DND-41 (cell line): ENCODE results near the gene POLR2J.

Source experiments
- ATAC-seq: fragments of 200-7000 bp; cut with Tn5 transposase; 3 replicates; pipeline ENCODE4 v1.9.1; 2021; ENCODE audit warnings: low read depth; ENCODE audit not compliant: insufficient read depth
- DNase-seq: peaks from one replicate; pipeline ENCODE4 v3.0.0-alpha.2; 2020
- H2AFZ ChIP-seq: 2 replicates; pipeline ENCODE4 v1.6.0; 2012; ENCODE audit warnings: low read depth, low read length
- H3K27ac ChIP-seq: 2 replicates; pipeline ENCODE4 v1.5.1; 2012; ENCODE audit warnings: low read length, inconsistent platforms
- H3K27me3 ChIP-seq: fragments of 200-600 bp; sonication (generic); 2 replicates; pipeline ENCODE4 v1.6.0; 2012; ENCODE audit warnings: low read length, mild to moderate bottlenecking, inconsistent platforms; ENCODE audit not compliant: insufficient read depth, poor library complexity
- H3K36me3 ChIP-seq: 2 replicates; pipeline ENCODE4 v1.5.1; 2012; ENCODE audit warnings: low read length, inconsistent platforms; ENCODE audit not compliant: insufficient read depth
- H3K4me1 ChIP-seq: 2 replicates; pipeline ENCODE4 v1.5.1; 2012; ENCODE audit warnings: mild to moderate bottlenecking, low read length; ENCODE audit not compliant: insufficient read depth
- H3K4me2 ChIP-seq: 2 replicates; pipeline ENCODE4 v1.6.0; 2012; ENCODE audit warnings: mild to moderate bottlenecking, moderate library complexity, low read length, inconsistent platforms; ENCODE audit not compliant: insufficient read depth
- H3K4me3 ChIP-seq, 2 experiments: fragments of 200-600 bp in 1 of 2; shearing (Covaris generic) in 1 of 2; 2 replicates each; pipeline ENCODE4 v1.5.1; 2012 to 2016; ENCODE audit warnings: inconsistent platforms in 2 of 2, low read length in 2 of 2, mild to moderate bottlenecking in 2 of 2, low read depth in 1 of 2, moderate library complexity in 1 of 2
- H3K79me2 ChIP-seq: 2 replicates; pipeline ENCODE4 v1.6.0; 2012; ENCODE audit warnings: low read length, inconsistent platforms; ENCODE audit not compliant: insufficient read depth
- H3K9ac ChIP-seq: 2 replicates; pipeline ENCODE4 v1.6.0; 2012; ENCODE audit warnings: low read depth, mild to moderate bottlenecking, inconsistent platforms, low read length, moderate library complexity
- H3K9me3 ChIP-seq: 2 replicates; pipeline ENCODE4 v1.5.1; 2012; ENCODE audit warnings: low read length, moderate library complexity, mild to moderate bottlenecking, inconsistent platforms; ENCODE audit not compliant: insufficient read depth, severe bottlenecking
- H4K20me1 ChIP-seq: 2 replicates; pipeline ENCODE4 v1.6.0; 2012; ENCODE audit warnings: low read length; ENCODE audit not compliant: insufficient read depth
- EZH2 ChIP-seq: IDR thresholded peaks from 3 replicates; pipeline ENCODE4 v1.6.1; 2012; ENCODE audit warnings: borderline replicate concordance, low read depth, mild to moderate bottlenecking, moderate library complexity, low read length, inconsistent platforms; ENCODE audit not compliant: severe bottlenecking
- TF ChIP-seq, protein P1 (sequence below): IDR thresholded peaks from 2 replicates; pipeline ENCODE4 v1.5.1; 2012; ENCODE audit warnings: borderline replicate concordance, low read length, moderate library complexity, mild to moderate bottlenecking; ENCODE audit not compliant: poor library complexity, severe bottlenecking; ENCODE audit errors: extremely low read depth

The POLR2J gene

DNA sequence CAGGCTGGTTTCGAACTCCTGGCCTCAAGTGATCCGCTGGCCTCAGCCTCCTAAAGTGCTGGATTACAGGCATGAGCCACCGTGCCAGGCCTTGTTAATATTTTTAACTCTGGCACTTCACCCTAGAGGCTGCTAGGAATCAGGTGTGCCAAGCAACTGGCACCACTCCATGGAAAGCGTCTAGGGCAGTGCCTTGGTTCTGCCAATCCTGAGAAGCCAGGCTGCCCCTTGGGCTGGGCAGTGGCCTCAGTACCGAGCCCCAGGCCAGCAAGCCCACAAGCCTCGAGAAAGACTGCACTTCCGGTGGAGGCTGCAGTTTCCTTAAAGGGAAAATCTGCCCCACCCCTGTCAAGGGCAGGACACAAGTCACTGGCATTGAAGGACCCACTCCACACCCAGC, 25.4 kb downstream of the POLR2J start:
- H3K27ac ChIP-seq, result no peak overlapping the region
- H3K79me2 ChIP-seq, result no peaks in the 10 kb centered on the region
- peaks cover 27% of the 10 kb centered on the region for H3K36me3 ChIP-seq
- no peaks in the 10 kb centered on the region for H3K27me3 ChIP-seq
- TF ChIP-seq, protein P1, sequence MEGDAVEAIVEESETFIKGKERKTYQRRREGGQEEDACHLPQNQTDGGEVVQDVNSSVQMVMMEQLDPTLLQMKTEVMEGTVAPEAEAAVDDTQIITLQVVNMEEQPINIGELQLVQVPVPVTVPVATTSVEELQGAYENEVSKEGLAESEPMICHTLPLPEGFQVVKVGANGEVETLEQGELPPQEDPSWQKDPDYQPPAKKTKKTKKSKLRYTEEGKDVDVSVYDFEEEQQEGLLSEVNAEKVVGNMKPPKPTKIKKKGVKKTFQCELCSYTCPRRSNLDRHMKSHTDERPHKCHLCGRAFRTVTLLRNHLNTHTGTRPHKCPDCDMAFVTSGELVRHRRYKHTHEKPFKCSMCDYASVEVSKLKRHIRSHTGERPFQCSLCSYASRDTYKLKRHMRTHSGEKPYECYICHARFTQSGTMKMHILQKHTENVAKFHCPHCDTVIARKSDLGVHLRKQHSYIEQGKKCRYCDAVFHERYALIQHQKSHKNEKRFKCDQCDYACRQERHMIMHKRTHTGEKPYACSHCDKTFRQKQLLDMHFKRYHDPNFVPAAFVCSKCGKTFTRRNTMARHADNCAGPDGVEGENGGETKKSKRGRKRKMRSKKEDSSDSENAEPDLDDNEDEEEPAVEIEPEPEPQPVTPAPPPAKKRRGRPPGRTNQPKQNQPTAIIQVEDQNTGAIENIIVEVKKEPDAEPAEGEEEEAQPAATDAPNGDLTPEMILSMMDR, result no peak
- no peak for TF ChIP-seq EZH2
- no peak overlapping the region for H3K4me3 ChIP-seq
- no peak overlapping the region for H2AFZ ChIP-seq
- H4K20me1 ChIP-seq, result no peaks in the 10 kb centered on the region
- no peak overlapping the region for H3K9ac ChIP-seq
- H3K4me2 ChIP-seq, result no peak overlapping the region
- no peak for DNase-seq
- ATAC-seq, result no peak
- no peaks in the 10 kb centered on the region for H3K4me1 ChIP-seq
- no peaks in the 10 kb centered on the region for H3K9me3 ChIP-seq

DNA sequence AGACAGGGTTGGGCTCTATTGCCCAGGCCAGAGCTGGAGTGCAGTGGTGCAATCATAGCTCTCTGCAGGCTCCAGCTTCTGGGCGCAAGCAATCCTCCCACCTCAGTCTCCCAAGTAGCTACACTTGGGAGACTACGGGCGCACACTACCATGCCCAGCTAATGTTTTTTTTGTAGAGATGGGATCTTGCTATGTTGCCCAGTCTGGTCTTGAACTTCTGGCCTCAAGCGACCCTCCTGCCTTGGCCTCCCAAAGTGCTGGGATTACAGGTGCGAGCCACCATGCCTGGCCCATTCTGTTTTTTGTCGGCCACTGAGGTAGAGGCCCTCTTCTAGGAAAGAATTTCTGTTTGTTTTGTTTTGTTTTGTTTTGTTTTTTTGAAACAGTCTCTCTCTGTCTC, 26.3 kb downstream of the POLR2J start:
- no peak for ATAC-seq
- H3K4me2 ChIP-seq, result no peak overlapping the region
- H3K9me3 ChIP-seq, result no peaks in the 10 kb centered on the region
- H3K36me3 ChIP-seq, result peaks cover 19% of the 10 kb centered on the region
- no peaks in the 10 kb centered on the region for H3K4me1 ChIP-seq
- H3K9ac ChIP-seq, result no peak overlapping the region
- no peak for DNase-seq
- no peak for TF ChIP-seq EZH2
- TF ChIP-seq, protein P1, result no peak
- H4K20me1 ChIP-seq, result no peaks in the 10 kb centered on the region
- H3K27ac ChIP-seq, result no peak overlapping the region
- no peak overlapping the region for H2AFZ ChIP-seq
- H3K27me3 ChIP-seq, result no peaks in the 10 kb centered on the region
- H3K79me2 ChIP-seq, result no peaks in the 10 kb centered on the region
- no peak overlapping the region for H3K4me3 ChIP-seq

DNA sequence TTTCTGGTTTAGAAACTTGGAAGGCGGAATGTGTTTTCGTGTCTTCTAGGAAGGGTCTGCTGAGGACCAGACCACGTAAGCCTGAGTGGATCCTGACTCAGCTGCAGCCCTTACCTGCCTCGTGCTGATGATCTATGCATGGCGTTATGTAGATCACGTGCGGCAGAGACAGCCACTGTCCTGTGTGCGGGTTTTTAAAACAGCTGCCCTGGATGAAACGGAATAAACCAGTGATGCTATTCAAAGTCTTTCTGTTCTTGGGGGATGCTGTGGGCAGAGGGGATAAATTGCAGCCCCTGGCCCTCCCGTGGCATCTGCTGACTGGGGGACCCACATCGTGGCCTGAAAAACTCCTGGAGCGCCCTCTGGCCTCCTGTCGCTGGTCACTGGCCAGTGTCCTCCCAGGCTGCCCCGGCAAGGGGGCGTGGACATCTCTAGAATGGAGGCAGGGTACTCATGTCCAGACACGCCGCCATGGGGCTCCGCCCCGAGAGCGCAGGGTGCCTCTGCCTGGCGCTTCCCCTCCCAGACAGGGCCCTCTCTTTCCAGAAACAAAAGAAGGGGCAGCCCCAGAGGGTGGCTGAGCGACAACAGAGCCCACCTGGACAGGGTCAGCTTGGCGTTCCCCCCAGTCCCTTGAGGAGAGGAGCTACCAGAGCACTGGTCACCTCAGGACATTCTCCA, 27.2 kb downstream of the POLR2J start:
- Histone ChIP-seq H3K9me3 (no peaks in the 10 kb centered on the region), H3K79me2 (no peaks in the 10 kb centered on the region), H3K4me3 (no peak overlapping the region), H4K20me1 (no peaks in the 10 kb centered on the region), H3K27ac (no peak overlapping the region), H3K36me3 (peaks cover 20% of the 10 kb centered on the region; the same call in 1 of the 2 replicates), H3K4me1 (no peaks in the 10 kb centered on the region), H3K9ac (no peak overlapping the region), H3K27me3 (no peaks in the 10 kb centered on the region), H3K4me2 (no peak overlapping the region), H2AFZ (no peak overlapping the region)
- no peak for TF ChIP-seq EZH2
- TF ChIP-seq, protein P1, result no peak
- ATAC-seq (no peak), DNase-seq (no peak)
